Omental fat pad (tissue), 4 donors: ENCODE measurements around the gene RNF121. TPM values are rescaled to one million over a fixed set of nuclear protein-coding genes. Genes with fewer than 3 reads are reported as not detected.

ENCODE experiments used
- ATAC-seq: fragments of 150-250 bp; one replicate; pipeline ENCODE4 v1.9.1; 2016; ENCODE audit warnings: mild to moderate bottlenecking, moderate library complexity; ENCODE audit not compliant: low FRiP score
- DNase-seq: peaks from one replicate; pipeline ENCODE4 v3.0.0-alpha.2; 2019; ENCODE audit warnings: low spot score
- total RNA-seq, 4 donors: library from RNA; depleted of rRNA; stranded (reverse); fragments of >200 nt; gene quantifications; one replicate each; pipeline ENCODE4 v1.1.0, GENCODE V29; 2016
- TF ChIP-seq, protein P1 (sequence below), 3 donors: fragments of 450-650 bp; IDR thresholded peaks; one replicate each; pipeline ENCODE4 v1.5.1; 2016 to 2017; ENCODE audit warnings: antibody characterized with exemption in 3 of 3, mild to moderate bottlenecking in 3 of 3, moderate library complexity in 2 of 3

Gene RNF121
- total RNA-seq, 4 donors from 2014 or later, result 19.2 to 25.6 (median 23.7) TPM

DNA sequence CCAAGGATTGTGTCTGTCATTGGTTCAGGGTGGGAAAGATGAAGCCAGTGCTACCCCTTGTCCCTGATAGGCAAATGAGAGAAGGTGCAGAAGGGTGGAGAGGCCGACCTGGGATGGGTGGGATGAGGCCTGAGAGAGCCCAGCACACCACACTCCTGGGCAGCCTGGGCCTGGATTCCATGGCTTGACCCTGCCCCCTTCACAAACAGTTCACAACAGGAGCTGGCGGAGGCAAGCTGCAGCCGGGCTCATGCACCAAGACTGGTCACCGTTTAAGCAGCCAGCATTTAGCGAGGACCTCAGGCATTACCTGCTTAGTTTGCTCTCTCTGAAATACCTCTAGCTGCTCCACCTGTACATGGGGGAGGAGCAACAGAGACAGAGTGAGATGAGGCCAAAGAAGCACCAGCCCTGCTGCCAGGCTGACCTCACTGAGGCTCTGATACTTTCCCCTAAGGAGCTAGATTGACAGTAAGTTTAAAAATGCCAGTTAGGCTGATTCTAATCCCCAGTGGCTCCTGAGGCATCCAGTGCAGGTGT, 83.3 kb downstream of the RNF121 start:
- ATAC-seq, result no peak
- peak; percentile 7 for DNase-seq
- TF ChIP-seq, protein P1, sequence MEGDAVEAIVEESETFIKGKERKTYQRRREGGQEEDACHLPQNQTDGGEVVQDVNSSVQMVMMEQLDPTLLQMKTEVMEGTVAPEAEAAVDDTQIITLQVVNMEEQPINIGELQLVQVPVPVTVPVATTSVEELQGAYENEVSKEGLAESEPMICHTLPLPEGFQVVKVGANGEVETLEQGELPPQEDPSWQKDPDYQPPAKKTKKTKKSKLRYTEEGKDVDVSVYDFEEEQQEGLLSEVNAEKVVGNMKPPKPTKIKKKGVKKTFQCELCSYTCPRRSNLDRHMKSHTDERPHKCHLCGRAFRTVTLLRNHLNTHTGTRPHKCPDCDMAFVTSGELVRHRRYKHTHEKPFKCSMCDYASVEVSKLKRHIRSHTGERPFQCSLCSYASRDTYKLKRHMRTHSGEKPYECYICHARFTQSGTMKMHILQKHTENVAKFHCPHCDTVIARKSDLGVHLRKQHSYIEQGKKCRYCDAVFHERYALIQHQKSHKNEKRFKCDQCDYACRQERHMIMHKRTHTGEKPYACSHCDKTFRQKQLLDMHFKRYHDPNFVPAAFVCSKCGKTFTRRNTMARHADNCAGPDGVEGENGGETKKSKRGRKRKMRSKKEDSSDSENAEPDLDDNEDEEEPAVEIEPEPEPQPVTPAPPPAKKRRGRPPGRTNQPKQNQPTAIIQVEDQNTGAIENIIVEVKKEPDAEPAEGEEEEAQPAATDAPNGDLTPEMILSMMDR (IDR thresholded peaks at IDR 0.05), result no peak

DNA sequence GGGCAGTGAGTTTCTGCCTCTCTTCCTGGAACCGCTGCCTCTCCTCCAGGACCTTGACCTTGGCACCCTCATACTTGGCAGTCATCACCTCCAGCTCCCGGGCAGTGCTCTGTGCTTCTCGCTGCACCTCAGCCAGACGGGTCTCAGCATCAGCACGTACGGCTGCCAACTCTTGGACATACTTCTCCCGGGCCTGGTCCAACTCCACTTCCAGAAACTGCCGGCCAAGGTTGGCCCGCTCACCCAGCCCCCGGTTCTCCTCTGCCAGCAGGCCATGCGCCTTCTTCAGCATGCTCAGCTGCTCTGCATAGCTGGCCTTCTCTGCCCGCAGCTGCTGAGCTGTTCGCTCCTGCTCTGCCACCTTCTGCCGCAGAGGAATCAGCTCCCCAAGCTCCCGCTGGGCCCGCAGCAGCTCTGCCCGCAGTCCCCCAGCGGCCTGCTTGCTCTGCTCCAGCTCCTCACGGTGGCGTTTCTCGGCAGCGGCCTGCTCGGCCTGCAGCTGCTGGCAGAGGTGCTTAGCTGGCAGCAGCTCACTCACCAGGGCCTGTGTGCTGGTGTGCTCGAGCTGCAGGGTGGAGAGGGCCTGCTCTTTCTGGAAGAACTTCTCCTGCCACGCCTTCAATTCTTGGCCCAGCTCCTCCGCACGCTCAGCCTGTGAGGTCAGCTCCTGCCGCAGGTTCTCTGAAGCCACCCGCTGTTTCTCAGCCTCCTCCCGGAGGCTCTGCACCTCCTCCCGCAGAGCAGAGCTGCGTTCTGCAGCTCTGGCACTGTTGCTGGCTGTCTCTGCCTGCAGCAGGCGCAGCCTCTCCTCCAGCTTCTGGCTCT, 84.3 kb downstream of the RNF121 start:
- TF ChIP-seq, protein P1 (IDR thresholded peaks at IDR 0.05), result no peak
- DNase-seq, result peak; percentile 22
- ATAC-seq, result peak; percentile 88

DNA sequence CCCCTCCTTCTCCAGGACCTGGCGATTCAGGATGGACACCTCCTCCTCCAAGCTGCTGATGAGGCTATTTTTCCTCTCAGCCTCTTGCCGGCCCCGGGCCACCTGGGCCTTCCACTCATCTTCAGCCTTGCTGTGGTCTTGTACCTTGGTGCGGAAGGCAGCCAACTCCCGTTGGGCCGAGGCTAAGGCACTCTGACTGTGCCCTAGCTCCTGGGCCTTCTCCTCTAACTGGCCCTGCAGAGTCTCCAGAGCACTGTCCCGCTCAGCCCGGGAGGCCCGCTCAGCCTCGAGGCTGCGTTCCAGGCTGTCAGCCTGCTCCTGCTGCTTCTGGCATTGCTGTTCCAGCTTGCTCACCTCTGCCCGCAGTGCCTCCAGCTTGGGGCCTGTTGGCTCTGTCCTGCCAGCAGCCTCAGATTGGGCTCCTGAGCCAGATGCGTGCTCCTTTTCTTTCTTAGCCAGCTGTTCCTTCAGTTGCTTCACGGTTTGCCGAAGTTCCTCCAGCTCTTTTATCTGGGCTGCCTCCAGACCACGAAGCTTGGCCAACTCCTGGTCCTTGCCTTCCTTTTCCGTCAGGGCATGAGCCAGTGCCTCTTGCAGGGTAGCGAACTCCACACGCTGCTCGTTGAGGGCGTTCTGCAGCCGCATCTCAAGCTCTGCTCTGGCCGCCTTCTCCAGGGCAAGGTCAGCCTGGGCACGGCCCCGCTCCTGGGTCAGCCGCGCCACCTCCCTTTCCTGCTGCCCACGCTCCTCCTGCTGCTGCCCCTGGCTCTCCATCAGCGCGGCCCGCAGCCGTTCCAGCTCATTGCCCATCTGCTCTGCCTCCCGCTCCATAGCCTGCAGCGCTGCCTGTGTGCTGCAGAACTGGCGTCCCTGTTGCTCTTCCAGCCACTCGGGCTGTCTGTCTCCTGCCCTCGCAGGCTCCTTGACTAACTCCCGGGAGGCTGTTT, 85.2 kb downstream of the RNF121 start:
- TF ChIP-seq, protein P1 (IDR thresholded peaks at IDR 0.05), result no peak
- ATAC-seq (no peak), DNase-seq (peak; percentile 18)

DNA sequence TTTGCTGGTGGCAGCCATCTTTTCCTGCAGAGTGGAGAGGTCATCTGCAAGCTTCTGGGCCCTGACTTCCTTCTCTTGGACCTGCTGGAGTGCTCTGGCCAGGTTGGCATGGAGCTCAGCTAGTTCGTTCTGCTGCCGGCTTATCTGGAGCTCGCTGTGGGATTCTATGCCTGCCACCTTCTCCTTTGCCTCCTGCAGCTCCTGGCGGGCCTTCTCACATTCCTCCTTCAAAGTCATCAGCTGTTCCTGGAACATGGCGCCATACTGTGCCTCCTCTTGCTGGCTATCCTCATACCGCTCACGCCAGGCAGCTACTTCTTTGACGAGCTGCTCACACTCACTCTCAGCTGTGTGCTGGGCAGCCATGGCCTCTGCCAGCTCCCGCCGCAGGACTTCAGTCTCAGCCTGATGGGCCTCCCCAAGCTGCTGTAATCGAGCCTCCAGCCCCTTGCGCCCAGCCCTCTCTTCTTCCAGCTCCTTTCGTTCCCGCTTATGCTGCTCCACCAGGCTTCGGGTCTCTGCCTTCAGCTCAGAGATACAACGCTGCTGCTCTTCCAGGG, 86.0 kb downstream of the RNF121 start:
- DNase-seq, result peak; percentile 10
- TF ChIP-seq, protein P1 (IDR thresholded peaks at IDR 0.05), result no peak

DNA sequence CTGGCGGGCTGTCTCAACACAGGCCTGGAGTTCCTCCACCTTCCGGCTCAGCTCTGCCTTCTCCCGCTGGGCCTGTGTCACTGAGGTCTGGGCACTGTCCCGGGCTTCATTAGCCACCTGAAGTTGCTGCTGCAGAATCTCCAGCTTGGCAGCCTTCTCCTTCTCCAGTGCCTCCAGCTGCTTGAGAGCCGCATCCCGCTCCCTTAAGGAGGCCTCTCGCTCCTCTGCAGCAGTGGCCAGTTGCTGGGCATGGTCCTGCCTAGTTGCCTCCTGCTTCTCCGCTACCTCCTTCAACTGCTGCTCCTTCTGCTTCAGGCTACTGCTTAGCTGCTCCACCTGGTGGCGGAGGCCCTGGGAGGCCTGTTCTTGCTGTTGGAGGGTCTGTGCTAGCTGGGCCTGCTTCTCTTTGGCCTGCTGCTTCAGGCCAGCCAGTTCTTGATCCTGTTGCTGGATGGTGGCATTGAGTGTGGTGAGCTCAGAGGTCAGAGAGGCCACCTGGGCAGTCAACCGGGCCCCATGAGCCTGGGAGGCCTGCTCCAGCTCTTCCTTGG, 86.7 kb downstream of the RNF121 start:
- TF ChIP-seq, protein P1 (IDR thresholded peaks at IDR 0.05), result no peak
- DNase-seq (peak; percentile 19), ATAC-seq (no peak)

More for the DNA sequence above, 86.0 kb downstream of the RNF121 start:
- ATAC-seq, result no peak

DNA sequence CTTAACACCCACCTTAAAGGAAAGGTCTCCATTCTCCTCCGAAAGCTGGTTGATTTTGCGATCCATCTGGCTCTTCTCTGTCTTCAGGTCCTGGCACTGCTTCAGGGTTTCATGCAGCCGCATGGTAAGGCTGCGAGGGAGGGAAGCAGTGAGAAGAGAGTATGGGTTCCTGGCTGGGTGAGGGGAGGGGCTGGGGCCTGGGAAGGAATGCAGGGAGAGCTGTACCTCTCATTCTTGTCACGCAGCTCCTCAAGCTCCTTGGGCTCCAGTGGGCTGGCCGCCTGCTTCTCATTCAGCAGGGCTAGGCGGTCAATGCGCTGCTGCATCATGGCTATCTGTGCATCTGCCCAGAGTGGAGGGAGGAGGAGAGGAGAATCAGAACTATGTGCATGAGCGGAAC, 89.3 kb downstream of the RNF121 start:
- TF ChIP-seq, protein P1 (IDR thresholded peaks at IDR 0.05), result no peak
- no peak for ATAC-seq
- DNase-seq, result no peak
